NB4 (cell line): Measurements from ENCODE around the gene IMPG2.
A peak's percentile ranks its signal among the peaks of the same experiment; 100 is the strongest.

Experiments used
- DNase-seq: peaks from one replicate; pipeline ENCODE4 v3.0.0; 2010; ENCODE audit warnings: low read depth
- H3K4me3 ChIP-seq: one replicate; pipeline ENCODE4 v1.5.1; 2011; ENCODE audit warnings: mild to moderate bottlenecking, low read depth, low read length, moderate library complexity
- MYC ChIP-seq: IDR thresholded peaks from 2 replicates; pipeline ENCODE4 v1.6.1; 2011; ENCODE audit warnings: low read depth, low read length
- POLR2A ChIP-seq: IDR thresholded peaks from 2 replicates; pipeline ENCODE4 v1.6.1; 2011; ENCODE audit warnings: mild to moderate bottlenecking; ENCODE audit not compliant: insufficient read length; ENCODE audit errors: extremely low read depth
- TF ChIP-seq, protein P1 (sequence below): IDR thresholded peaks from one replicate; pipeline ENCODE4 v1.5.1; 2012; ENCODE audit warnings: low read depth, low read length
- TF ChIP-seq, protein P2 (sequence below): IDR thresholded peaks from 2 replicates; pipeline ENCODE4 v1.6.1; 2011; ENCODE audit warnings: low read depth, low read length

The IMPG2 gene

DNA sequence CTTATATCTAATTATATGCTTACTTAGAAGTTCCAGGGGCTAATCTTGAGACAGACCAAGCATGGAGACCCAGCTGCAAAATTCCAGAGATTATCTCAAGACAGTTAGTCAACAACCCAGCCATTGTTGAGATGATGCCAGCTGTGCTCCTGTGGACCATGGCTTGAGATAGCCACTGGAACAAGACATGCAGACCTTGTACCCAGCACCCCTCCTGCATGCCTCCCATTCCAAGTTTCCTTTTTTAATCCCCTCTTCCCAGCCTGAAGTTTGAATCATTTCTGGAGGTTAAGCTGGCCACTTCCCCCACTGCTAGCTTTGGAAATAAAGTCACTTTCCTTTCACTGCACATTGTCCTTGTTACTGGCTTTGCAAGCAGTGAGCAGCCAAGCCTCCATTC is 53.8 kb downstream of the IMPG2 start:
- no peak overlapping the region for H3K4me3 ChIP-seq
- TF ChIP-seq POLR2A (no peak), MYC (no peak)
- TF ChIP-seq, protein P1, sequence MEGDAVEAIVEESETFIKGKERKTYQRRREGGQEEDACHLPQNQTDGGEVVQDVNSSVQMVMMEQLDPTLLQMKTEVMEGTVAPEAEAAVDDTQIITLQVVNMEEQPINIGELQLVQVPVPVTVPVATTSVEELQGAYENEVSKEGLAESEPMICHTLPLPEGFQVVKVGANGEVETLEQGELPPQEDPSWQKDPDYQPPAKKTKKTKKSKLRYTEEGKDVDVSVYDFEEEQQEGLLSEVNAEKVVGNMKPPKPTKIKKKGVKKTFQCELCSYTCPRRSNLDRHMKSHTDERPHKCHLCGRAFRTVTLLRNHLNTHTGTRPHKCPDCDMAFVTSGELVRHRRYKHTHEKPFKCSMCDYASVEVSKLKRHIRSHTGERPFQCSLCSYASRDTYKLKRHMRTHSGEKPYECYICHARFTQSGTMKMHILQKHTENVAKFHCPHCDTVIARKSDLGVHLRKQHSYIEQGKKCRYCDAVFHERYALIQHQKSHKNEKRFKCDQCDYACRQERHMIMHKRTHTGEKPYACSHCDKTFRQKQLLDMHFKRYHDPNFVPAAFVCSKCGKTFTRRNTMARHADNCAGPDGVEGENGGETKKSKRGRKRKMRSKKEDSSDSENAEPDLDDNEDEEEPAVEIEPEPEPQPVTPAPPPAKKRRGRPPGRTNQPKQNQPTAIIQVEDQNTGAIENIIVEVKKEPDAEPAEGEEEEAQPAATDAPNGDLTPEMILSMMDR: no peak
- TF ChIP-seq, protein P2, sequence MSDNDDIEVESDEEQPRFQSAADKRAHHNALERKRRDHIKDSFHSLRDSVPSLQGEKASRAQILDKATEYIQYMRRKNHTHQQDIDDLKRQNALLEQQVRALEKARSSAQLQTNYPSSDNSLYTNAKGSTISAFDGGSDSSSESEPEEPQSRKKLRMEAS: no peak

DNA sequence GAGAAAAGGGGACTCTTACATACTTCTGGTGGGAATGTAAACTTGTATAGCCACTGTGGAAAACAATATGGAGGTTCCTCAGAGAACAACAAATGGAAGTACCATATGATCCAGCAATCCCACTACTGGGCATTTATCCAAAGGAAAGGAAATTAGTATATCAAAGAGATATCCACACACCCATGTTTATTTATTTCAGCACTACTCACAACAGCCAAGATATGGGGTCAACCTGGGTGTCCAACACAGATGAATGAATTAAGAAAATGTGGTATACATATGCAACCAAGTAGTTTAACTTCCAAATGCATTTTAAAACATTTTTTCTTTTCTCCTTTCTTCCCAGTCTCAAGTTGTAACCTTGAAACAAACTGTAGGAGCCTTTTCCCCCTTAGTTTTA is 54.3 kb downstream of the IMPG2 start:
- DNase-seq: no peak
- TF ChIP-seq, protein P1: no peak
- TF ChIP-seq, protein P2: no peak
- no peak for TF ChIP-seq POLR2A
- TF ChIP-seq MYC: no peak
- no peak overlapping the region for H3K4me3 ChIP-seq

More for the DNA sequence above, 53.8 kb downstream of the IMPG2 start:
- DNase-seq: no peak

DNA sequence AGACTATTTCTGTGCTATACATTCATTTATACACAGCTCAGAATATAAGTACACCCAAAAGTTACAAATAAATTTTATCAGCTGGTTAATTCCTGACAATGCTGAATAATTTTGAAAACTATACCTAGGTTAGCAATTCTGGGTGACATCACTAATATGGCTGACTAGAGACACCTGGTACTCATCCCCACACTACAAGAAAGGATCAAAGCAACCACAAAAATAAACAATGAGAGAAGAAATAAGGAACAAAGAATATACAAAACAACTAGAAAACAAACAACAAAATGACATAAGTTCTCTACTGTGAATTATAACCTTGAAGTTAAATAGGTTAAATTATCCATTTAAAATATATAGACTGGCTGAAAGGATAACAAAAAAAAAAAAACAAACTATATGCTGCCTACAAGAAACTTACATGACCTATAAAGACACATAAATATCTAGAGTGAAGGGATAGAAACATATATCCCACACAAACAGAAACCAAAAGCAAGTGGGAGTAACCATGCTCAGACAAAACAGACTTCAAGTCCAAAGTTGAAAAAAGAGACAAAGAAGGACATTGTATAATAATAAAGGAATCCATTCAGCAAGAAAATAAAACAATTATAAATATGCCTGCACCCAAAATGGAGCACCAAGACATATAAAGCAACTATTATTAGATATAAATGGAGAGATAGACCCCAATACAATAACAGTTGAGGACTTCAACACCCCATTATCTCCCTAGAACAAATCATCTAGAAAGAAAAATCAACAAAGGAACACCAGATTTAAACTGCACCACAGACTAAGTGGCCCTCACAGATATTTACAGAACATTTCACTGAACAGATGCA is 57.8 kb downstream of the IMPG2 start:
- TF ChIP-seq POLR2A (no peak), MYC (no peak)
- no peak for DNase-seq
- no peak overlapping the region for H3K4me3 ChIP-seq

DNA sequence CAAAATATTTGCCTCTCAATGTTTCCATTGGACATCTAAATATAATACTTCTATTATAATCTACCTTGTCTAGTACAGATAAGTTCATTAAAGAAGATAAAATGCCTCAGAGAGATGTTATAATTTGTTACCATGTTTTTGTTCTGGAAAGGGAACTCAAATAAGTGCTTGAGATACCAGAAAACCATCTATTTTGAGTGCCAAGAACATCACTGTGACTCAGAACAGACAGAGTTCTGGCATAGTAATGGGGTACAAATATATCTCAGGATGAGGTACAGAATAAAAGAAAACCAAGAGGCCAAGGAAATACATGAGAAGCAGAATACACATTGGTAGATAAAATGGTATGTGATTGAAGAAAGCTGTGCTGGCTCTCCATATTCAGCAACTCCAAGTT is 58.9 kb downstream of the IMPG2 start:
- TF ChIP-seq, protein P1: no peak
- TF ChIP-seq POLR2A (no peak), MYC (no peak)
- TF ChIP-seq, protein P2: no peak
- DNase-seq: no peak
- H3K4me3 ChIP-seq: no peak overlapping the region

DNA sequence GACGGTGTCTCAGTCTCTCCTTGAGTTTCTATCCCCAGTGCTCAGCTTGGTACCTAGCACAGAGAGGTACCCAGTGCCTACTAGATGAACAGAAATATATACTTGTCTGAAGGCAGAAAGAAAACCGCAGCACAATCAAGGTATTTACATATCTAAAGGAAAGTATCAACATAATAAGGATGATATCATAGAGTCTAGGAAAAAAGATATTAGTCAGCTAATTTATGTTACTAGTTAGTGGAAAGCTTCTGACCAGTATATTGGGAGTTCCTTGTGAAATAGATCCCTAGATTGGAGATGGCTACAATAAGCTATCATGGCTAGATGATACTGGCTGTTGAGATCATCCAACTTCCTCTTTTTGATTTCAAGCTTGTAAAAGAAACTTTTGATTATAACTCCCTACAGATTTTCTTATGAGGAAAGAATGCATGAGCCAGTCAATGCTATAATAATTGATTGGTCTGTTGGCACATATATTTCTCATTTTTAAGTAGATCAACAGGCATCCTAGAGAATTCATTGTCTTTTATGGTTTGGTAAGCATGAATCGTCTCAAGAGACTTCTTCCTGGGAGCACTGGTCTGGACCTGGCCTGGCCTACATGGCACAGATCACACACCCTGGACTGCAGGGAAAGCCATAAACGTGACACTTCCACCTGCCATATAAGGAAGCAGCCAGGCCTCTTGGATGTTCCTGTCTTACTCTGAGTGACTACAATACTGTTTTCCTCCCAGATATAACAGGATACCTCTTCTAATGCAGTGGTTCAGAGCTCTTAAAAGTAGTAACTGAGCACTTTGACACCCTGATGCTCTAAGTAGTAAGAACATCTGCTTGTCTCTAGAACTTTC is 60.7 kb downstream of the IMPG2 start:
- no peak for TF ChIP-seq POLR2A
- TF ChIP-seq MYC: no peak
- TF ChIP-seq, protein P2: no peak
- TF ChIP-seq, protein P1: no peak
- no peak overlapping the region for H3K4me3 ChIP-seq
- DNase-seq: peak; percentile 31

DNA sequence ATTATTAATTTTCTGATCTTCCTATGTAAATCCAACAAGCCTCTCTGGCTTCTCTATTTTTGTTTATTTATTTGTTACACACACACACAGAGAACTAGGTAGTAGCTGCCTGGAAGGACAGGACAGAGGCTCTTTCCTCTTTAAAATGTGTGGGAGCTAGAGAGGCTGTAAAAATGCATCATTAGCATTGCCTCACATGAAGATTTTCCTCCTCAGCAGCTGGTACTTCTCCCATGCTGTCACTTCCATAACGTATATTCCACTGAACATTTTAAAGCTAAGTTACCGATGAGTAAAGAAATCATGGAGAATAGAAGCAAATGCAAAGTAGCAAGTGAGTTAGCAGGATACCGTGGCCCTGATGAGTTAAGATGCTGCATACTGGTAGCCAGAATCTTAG is 63.9 kb downstream of the IMPG2 start:
- DNase-seq: no peak
- TF ChIP-seq, protein P2: no peak
- H3K4me3 ChIP-seq: no peak overlapping the region
